CD14-positive monocyte (primary cell): ENCODE measurements around the gene OR4F6. TPM values are rescaled to one million over a fixed set of nuclear protein-coding genes. Genes with fewer than 3 reads are reported as not detected.

Experiments used
- DNase-seq, 3 donors: peaks; one replicate each; pipeline ENCODE4 v3.0.0-alpha.2; 2011 to 2022
- H2AFZ ChIP-seq: 2 replicates; pipeline ENCODE4 v1.6.0; 2012; ENCODE audit warnings: mild to moderate bottlenecking, low read depth, low read length, inconsistent platforms; ENCODE audit not compliant: insufficient read depth, poor library complexity, severe bottlenecking
- H3K27ac ChIP-seq, 2 donors: 1 replicate in 1 of 2; 2 replicates in 1 of 2; pipeline ENCODE4 v1.5.1; 2012 to 2013; ENCODE audit warnings: low read length in 2 of 2, control low read depth in 1 of 2, inconsistent platforms in 1 of 2, low read depth in 1 of 2, mild to moderate bottlenecking in 1 of 2
- H3K27me3 ChIP-seq, 2 donors: one replicate each; pipeline versions ENCODE4 v1.6.0 to v1.6.1; 2011 to 2013; ENCODE audit warnings: low read length in 2 of 2; ENCODE audit not compliant: control insufficient read depth in 2 of 2, insufficient read depth in 2 of 2
- H3K36me3 ChIP-seq, 2 donors: replicated peaks in 1 of 2; 1 replicate in 1 of 2; 2 replicates in 1 of 2; pipeline versions ENCODE4 v1.5.1 to v1.6.1; 2012 to 2013; ENCODE audit warnings: low read length in 2 of 2, control low read depth in 1 of 2, inconsistent platforms in 1 of 2, mild to moderate bottlenecking in 1 of 2; ENCODE audit not compliant: insufficient read depth in 2 of 2, control insufficient read depth in 1 of 2
- H3K4me1 ChIP-seq, 2 donors: 1 replicate in 1 of 2; 2 replicates in 1 of 2; pipeline versions ENCODE4 v1.5.1 to v1.6.1; 2012 to 2013; ENCODE audit warnings: low read length in 2 of 2, control low read depth in 1 of 2, inconsistent platforms in 1 of 2, mild to moderate bottlenecking in 1 of 2, moderate library complexity in 1 of 2; ENCODE audit not compliant: insufficient read depth in 2 of 2, control insufficient read depth in 1 of 2
- H3K4me2 ChIP-seq: replicated peaks from 2 replicates; pipeline ENCODE3; 2012; ENCODE audit warnings: low read length, moderate library complexity, mild to moderate bottlenecking; ENCODE audit not compliant: poor library complexity, severe bottlenecking; ENCODE audit errors: extremely low read depth
- H3K4me3 ChIP-seq, 3 experiments: fragments of 200-600 bp in 1 of 3; sonication (generic) in 1 of 3; replicated peaks in 1 of 3; 1 replicate in 2 of 3; 2 replicates in 1 of 3; pipeline ENCODE4 v1.5.1; 2011 to 2013; ENCODE audit warnings: low read length in 3 of 3, mild to moderate bottlenecking in 3 of 3, control low read depth in 2 of 3, low read depth in 2 of 3, inconsistent platforms in 1 of 3, moderate library complexity in 1 of 3
- H3K79me2 ChIP-seq: 2 replicates; pipeline ENCODE4 v1.6.0; 2012; ENCODE audit warnings: mild to moderate bottlenecking, control low read depth, inconsistent platforms, low read length, moderate library complexity; ENCODE audit not compliant: insufficient read depth
- H3K9ac ChIP-seq: 2 replicates; pipeline ENCODE4 v1.6.0; 2017; ENCODE audit warnings: low read length, mild to moderate bottlenecking; ENCODE audit not compliant: insufficient read depth, poor library complexity, severe bottlenecking
- H3K9me3 ChIP-seq, 2 donors: replicated peaks in 1 of 2; 1 replicate in 1 of 2; 2 replicates in 1 of 2; pipeline versions ENCODE4 v1.5.1 to v1.6.1; 2012 to 2013; ENCODE audit warnings: low read length in 2 of 2, control low read depth in 1 of 2; ENCODE audit not compliant: control insufficient read depth in 1 of 2, insufficient read depth in 1 of 2
- H4K20me1 ChIP-seq: 2 replicates; pipeline ENCODE4 v1.6.0; 2012; ENCODE audit warnings: mild to moderate bottlenecking, low read length, control low read depth, moderate library complexity; ENCODE audit not compliant: insufficient read depth
- H3K27ac Mint-ChIP-seq, 7 donors: one replicate each; pipeline ENCODE4 v1.8.0; 2020; ENCODE audit warnings: mild to moderate bottlenecking in 7 of 7, mixed read lengths in 7 of 7, moderate library complexity in 6 of 7, inconsistent platforms in 2 of 7
- H3K27me3 Mint-ChIP-seq, 3 donors: one replicate each; pipeline ENCODE4 v1.8.0; 2021 to 2022; ENCODE audit warnings: low read depth in 3 of 3, mild to moderate bottlenecking in 3 of 3, mixed read lengths in 3 of 3, moderate library complexity in 3 of 3, inconsistent platforms in 1 of 3
- H3K36me3 Mint-ChIP-seq, 2 donors: one replicate each; pipeline ENCODE4 v1.8.0; 2020; ENCODE audit warnings: mixed read lengths in 2 of 2, inconsistent platforms in 1 of 2, mild to moderate bottlenecking in 1 of 2
- H3K4me1 Mint-ChIP-seq: one replicate; pipeline ENCODE4 v1.8.0; 2020; ENCODE audit warnings: mild to moderate bottlenecking, mixed read lengths
- H3K4me3 Mint-ChIP-seq, 2 donors: one replicate each; pipeline ENCODE4 v1.8.0; 2020; ENCODE audit warnings: mild to moderate bottlenecking in 2 of 2, mixed read lengths in 2 of 2, moderate library complexity in 1 of 2
- H3K9me3 Mint-ChIP-seq, 7 donors: one replicate each; pipeline ENCODE4 v1.8.0; 2020 to 2022; ENCODE audit warnings: mixed read lengths in 7 of 7, mild to moderate bottlenecking in 6 of 7, moderate library complexity in 6 of 7, inconsistent platforms in 2 of 7
- CTCF ChIP-seq: fragments of 200-600 bp; IDR thresholded peaks from one replicate; pipeline ENCODE4 v1.8.0; 2022; ENCODE audit warnings: antibody characterized with exemption, mild to moderate bottlenecking
- WGBS: methylation state at CpG from one replicate; pipeline ENCODE4 v1.1.5; 2013; ENCODE audit warnings: missing lambda C conversion rate; ENCODE audit not compliant: insufficient coverage; 5-methylcytosine and 5-hydroxymethylcytosine counted together
- intact Hi-C, 2 donors: fragments of 100-400 bp; cut with micrococcal nuclease; formaldehyde crosslinking; loops; one replicate each; pipeline versions ENCODE4 v1.15.0 to v1.15.1; 2023
- polyA plus RNA-seq, 3 donors: library from polyadenylated mRNA; depleted of rRNA in 1 of 3; unstranded in 2 of 3; stranded (reverse) in 1 of 3; fragments of 300-500 nt in 2 of 3; fragments of >200 nt in 1 of 3; fragmentation: Illumina TruSeq in 2 of 3; gene quantifications; 1 replicate in 2 of 3; 2 replicates in 1 of 3; pipeline ENCODE4 v1.2.3, GENCODE V29; 2012 to 2021

Gene OR4F6
- polyA plus RNA-seq, 3 donors, result not detected

- intact Hi-C loops, result no loop called here
- no peaks in the 10 kb centered on the region for H3K4me1 Mint-ChIP-seq
- H3K27me3 Mint-ChIP-seq, result peaks cover 2 to 8% (median 4%) of the 10 kb centered on the region in 3 donors
- Histone ChIP-seq H3K9ac (no peak overlapping the region), H2AFZ (no peak overlapping the region), H3K4me1 (no peaks in the 10 kb centered on the region), H3K4me2 (no peak overlapping the region), H4K20me1 (no peaks in the 10 kb centered on the region), H3K36me3 (no peaks in the 10 kb centered on the region), H3K9me3 (no peaks in the 10 kb centered on the region), H3K4me3 (no peak overlapping the region), H3K27ac (no peak overlapping the region), H3K27me3 (no peaks in the 10 kb centered on the region), H3K79me2 (no peaks in the 10 kb centered on the region)
- DNase-seq, result no peak
- no peak overlapping the region for H3K4me3 Mint-ChIP-seq
- WGBS, result 100% methylated on average over 1 of the region's 3 CpGs
- no peak for TF ChIP-seq CTCF
- no peaks in the 10 kb centered on the region for H3K36me3 Mint-ChIP-seq
- H3K9me3 Mint-ChIP-seq, result peaks cover 0 to 3% (median 0%) of the 10 kb centered on the region in 7 donors
- no peak overlapping the region for H3K27ac Mint-ChIP-seq
These were observed 38.3 kb downstream of the OR4F6 start for GRCh38 chr15:101841656-101842055.

- peaks cover 1 to 10% (median 5%) of the 10 kb centered on the region in 3 donors for H3K27me3 Mint-ChIP-seq
- no peaks in the 10 kb centered on the region for H3K36me3 ChIP-seq
These were observed 41.6 kb downstream of the OR4F6 start for GRCh38 chr15:101844916-101845315.

More at GRCh38 chr15:101844916-101845315, 41.6 kb downstream of the OR4F6 start:
- H2AFZ ChIP-seq, result no peak overlapping the region
- no peaks in the 10 kb centered on the region for H3K9me3 ChIP-seq
- H3K36me3 Mint-ChIP-seq, result no peaks in the 10 kb centered on the region
- DNase-seq, result no peak
- no peak overlapping the region for H3K4me3 ChIP-seq
- no peak overlapping the region for H3K27ac ChIP-seq
- no peaks in the 10 kb centered on the region for H4K20me1 ChIP-seq
- H3K27me3 ChIP-seq, result no peaks in the 10 kb centered on the region
- peaks cover 0 to 2% (median 0%) of the 10 kb centered on the region in 7 donors for H3K9me3 Mint-ChIP-seq
- no CpG with 5 or more reads among the region's 6 CpGs for WGBS
- no peaks in the 10 kb centered on the region for H3K4me1 Mint-ChIP-seq
- intact Hi-C loops, result no loop called here
- TF ChIP-seq CTCF, result no peak
- H3K27ac Mint-ChIP-seq, result no peak overlapping the region
- no peak overlapping the region for H3K4me3 Mint-ChIP-seq
- H3K4me1 ChIP-seq, result no peaks in the 10 kb centered on the region
- H3K79me2 ChIP-seq, result no peaks in the 10 kb centered on the region
- H3K9ac ChIP-seq, result no peak overlapping the region
- no peak overlapping the region for H3K4me2 ChIP-seq
